Caco-2 (cell line): Measurements from ENCODE around the gene MRPL12. TPM values are rescaled to one million over a fixed set of nuclear protein-coding genes. Genes with fewer than 3 reads are reported as not detected.

ENCODE experiments used
- BruUV-seq: library from RNA; stranded (reverse); fragments of 400-500 nt; replicated peaks from 2 replicates; lab custom pipeline; 2021; lab: Mats Ljungman, UMichigan
- CTCF ChIA-PET: fragments of 300-600 bp; sonication (Branson Sonifier 250); formaldehyde crosslinking; loops from one replicate; lab custom pipeline; 2022; ENCODE audit warnings: antibody characterized with exemption; lab: Charles Lee
- POLR2A ChIA-PET: fragments of 300-600 bp; sonication (Branson Sonifier 250); formaldehyde crosslinking; loops from one replicate; lab custom pipeline; 2022; ENCODE audit warnings: antibody characterized with exemption; lab: Charles Lee
- DNase-seq, 2 experiments: peaks; one replicate each; pipeline versions ENCODE4 v3.0.0 to v3.0.0-alpha.2; 2020 to 2022
- H3K27me3 ChIP-seq: replicated peaks from 2 replicates; pipeline ENCODE4 v1.6.0; 2011; ENCODE audit warnings: low read length; ENCODE audit not compliant: control insufficient read depth, insufficient read depth
- H3K36me3 ChIP-seq: 2 replicates; pipeline ENCODE4 v1.5.1; 2011; ENCODE audit warnings: low read length; ENCODE audit not compliant: control insufficient read depth, insufficient read depth
- H3K4me1 ChIP-seq: fragments of 250-450 bp; sonication (Bioruptor Pico); 2 replicates; pipeline ENCODE4 v1.5.1; 2020; ENCODE audit warnings: mild to moderate bottlenecking
- H3K4me3 ChIP-seq: 2 replicates; pipeline ENCODE4 v1.5.1; 2011; ENCODE audit warnings: low read depth, mild to moderate bottlenecking, control low read depth, low read length
- H3K9me3 ChIP-seq: fragments of 250-450 bp; sonication (Bioruptor Pico); 2 replicates; pipeline ENCODE4 v1.5.1; 2020; ENCODE audit warnings: mild to moderate bottlenecking, moderate library complexity
- H3K27ac Mint-ChIP-seq: one replicate; pipeline ENCODE4 v1.8.0; 2022; ENCODE audit warnings: mixed read lengths; ENCODE audit not compliant: unreplicated experiment
- H3K27me3 Mint-ChIP-seq: one replicate; pipeline ENCODE4 v1.8.0; 2022; ENCODE audit warnings: mixed read lengths; ENCODE audit not compliant: insufficient read depth, unreplicated experiment
- H3K36me3 Mint-ChIP-seq: one replicate; pipeline ENCODE4 v1.8.0; 2022; ENCODE audit warnings: mild to moderate bottlenecking, mixed read lengths; ENCODE audit not compliant: insufficient read depth, unreplicated experiment
- H3K4me1 Mint-ChIP-seq: one replicate; pipeline ENCODE4 v1.8.0; 2022; ENCODE audit warnings: low read depth, mixed read lengths; ENCODE audit not compliant: unreplicated experiment
- H3K4me3 Mint-ChIP-seq: one replicate; pipeline ENCODE4 v1.8.0; 2022; ENCODE audit warnings: mild to moderate bottlenecking, moderate library complexity, mixed read lengths; ENCODE audit not compliant: unreplicated experiment
- H3K9me3 Mint-ChIP-seq: one replicate; pipeline ENCODE4 v1.8.0; 2022; ENCODE audit warnings: mixed read lengths; ENCODE audit not compliant: unreplicated experiment
- CTCF ChIP-seq, 2 experiments: fragments of 200-600 bp in 1 of 2; IDR thresholded peaks; 1 replicate in 1 of 2; 2 replicates in 1 of 2; pipeline versions ENCODE4 v1.5.1 to v1.8.0; 2011 to 2022; ENCODE audit warnings: antibody characterized with exemption in 1 of 2, control low read depth in 1 of 2, inconsistent platforms in 1 of 2, low read depth in 1 of 2, low read length in 1 of 2, mild to moderate bottlenecking in 1 of 2, moderate library complexity in 1 of 2; ENCODE audit not compliant: insufficient read depth in 1 of 2, severe bottlenecking in 1 of 2, unreplicated experiment in 1 of 2
- intact Hi-C: fragments of 100-400 bp; cut with micrococcal nuclease; formaldehyde crosslinking; loops from one replicate; pipeline ENCODE4 v1.10.0; 2022; ENCODE audit not compliant: unreplicated experiment
- total RNA-seq: library from RNA; stranded (reverse); gene quantifications from 2 replicates; pipeline ENCODE4 v1.2.3, GENCODE V29; 2022

The MRPL12 gene
- total RNA-seq, 1 experiment from 2014 or later: 164 TPM

GRCh38 chr17:81710514-81711308 lies 7.5 kb downstream of the MRPL12 start:
- no peak for TF ChIP-seq CTCF (IDR thresholded peaks at IDR 0.05; ENCODE audit: insufficient read depth in 1 of 2, low read depth in 1 of 2, low read length in 1 of 2, severe bottlenecking in 1 of 2, unreplicated experiment in 1 of 2)
- Histone ChIP-seq H3K4me3 (peak overlapping the region; percentile 65), H3K27me3 (no peaks in the 10 kb centered on the region), H3K36me3 (peaks cover 3% of the 10 kb centered on the region), H3K4me1 (peaks cover 31% of the 10 kb centered on the region), H3K9me3 (no peaks in the 10 kb centered on the region)
- Mint-ChIP-seq H3K27me3 (no peaks in the 10 kb centered on the region), H3K27ac (peak overlapping the region; percentile 89), H3K4me1 (peaks cover 9% of the 10 kb centered on the region), H3K9me3 (no peaks in the 10 kb centered on the region), H3K4me3 (peak overlapping the region; percentile 98), H3K36me3 (peaks cover 85% of the 10 kb centered on the region)
- no TSS peak for BruUV-seq
- ChIA-PET POLR2A (interaction anchor here (0.7 to 2.1 kb wide), 3 partner anchors 8 to 376 kb away, joined by 3 to 11 read pairs (median 3); partner anchors contain the start of gene MRPL12), CTCF (interaction anchor here (0.6 to 0.7 kb wide), 2 partner anchors 8 to 40 kb away, joined by 3 to 6 read pairs; no protein-coding TSS in a partner anchor)
- no peak for DNase-seq
- intact Hi-C loops: loop anchor here (1.0 kb wide), 1 partner anchor 7 kb away; the partner anchor contains the start of gene MRPL12

- Mint-ChIP-seq H3K9me3 (no peaks in the 10 kb centered on the region), H3K36me3 (peaks cover 73% of the 10 kb centered on the region), H3K4me1 (peaks cover 9% of the 10 kb centered on the region), H3K27ac (peak within 1 kb of the TSS; percentile 91), H3K27me3 (no peaks in the 10 kb centered on the region), H3K4me3 (peak within 1 kb of the TSS; percentile 98)
- CTCF ChIA-PET: interaction anchor here (0.5 to 1.5 kb wide), 5 partner anchors 9 to 489 kb away, joined by 3 to 6 read pairs (median 5); partner anchors contain the start of genes CEP131 and MRPL12
- POLR2A ChIA-PET: interaction anchor here (0.6 to 2.1 kb wide), 4 partner anchors 9 to 716 kb away, joined by 3 to 11 read pairs (median 7); partner anchors contain the start of gene MRPL12
- H3K9me3 ChIP-seq: no peaks in the 10 kb centered on the region
- H3K36me3 ChIP-seq: peaks cover 1% of the 10 kb centered on the region
- BruUV-seq: no TSS peak
- TF ChIP-seq CTCF (IDR thresholded peaks at IDR 0.05; ENCODE audit: insufficient read depth in 1 of 2, low read depth in 1 of 2, low read length in 1 of 2, severe bottlenecking in 1 of 2, unreplicated experiment in 1 of 2): no peak
- intact Hi-C loops: loop anchor here (1.0 kb wide), 1 partner anchor 9 kb away; the partner anchor contains the start of gene MRPL12
- H3K4me3 ChIP-seq: peak within 1 kb of the TSS; percentile 65
- H3K4me1 ChIP-seq: peaks cover 31% of the 10 kb centered on the region
- DNase-seq: peak; percentile 92 to 95
- H3K27me3 ChIP-seq: no peaks in the 10 kb centered on the region
Observed at GRCh38 chr17:81711814-81712467, 8.8 kb downstream of the MRPL12 start, which contains the start of gene SLC25A10. Gene SLC25A10 (plus strand): TSS chr17:81712284. CDS start chr17:81712427, 143 bp downstream.
